Upper lobe of left lung (tissue), 4 donors: ENCODE data around the gene CELSR1.

Experiments used
- CTCF ChIP-seq, 6 experiments: fragments of 450-650 bp in 4 of 6; fragments of 200-600 bp in 2 of 6; sonication (generic) in 2 of 6; IDR thresholded peaks; one replicate each; pipeline ENCODE4 v1.5.1; 2016 to 2019; ENCODE audit warnings: antibody characterized with exemption in 6 of 6
- POLR2A ChIP-seq, 4 donors: fragments of 450-650 bp; IDR thresholded peaks; one replicate each; pipeline ENCODE4 v1.5.1; 2016 to 2017; ENCODE audit warnings: antibody characterized with exemption in 4 of 4, mild to moderate bottlenecking in 2 of 4
- POLR2AphosphoS5 ChIP-seq, 2 donors: sonication (generic); formaldehyde crosslinking; IDR thresholded peaks; one replicate each; pipeline ENCODE4 v1.5.1; 2017; ENCODE audit warnings: antibody characterized with exemption in 2 of 2

- TF ChIP-seq POLR2A (IDR thresholded peaks at IDR 0.05) (no peak), CTCF (IDR thresholded peaks at IDR 0.05) (no peak), POLR2AphosphoS5 (IDR thresholded peaks at IDR 0.05) (no peak)
These were observed 35.7 kb upstream of the CELSR1 start for GRCh38 chr22:46572911-46573780.
